Smooth muscle cell of the pulmonary artery (primary cell): ENCODE measurements around the gene OR2A1. TPM values are rescaled to one million over a fixed set of nuclear protein-coding genes. Genes with fewer than 3 reads are reported as not detected.

Experiments
- total RNA-seq: library from RNA; depleted of rRNA; stranded (reverse); fragments of >200 nt; gene quantifications from 2 replicates; pipeline ENCODE4 v1.2.3, GENCODE V29; 2014

OR2A1 gene
- total RNA-seq = 0.07 and 0.33 TPM in 2 replicates

GRCh38 chr7:144311872-144312469 lies at the start of gene OR2A1:
Gene OR2A1, plus strand, starts transcription at chr7:144312419. Its CDS starts 5,706 bp downstream, at chr7:144318125.

GRCh38 chr7:144264692-144265091 lies 47.5 kb upstream of the OR2A1 start, which contains the start of gene OR2A7:
Gene OR2A7, minus strand, starts transcription at chr7:144264792. Its CDS starts 5,164 bp downstream, at chr7:144259628.

GRCh38 chr7:144269188-144269587 lies 43.0 kb upstream of the OR2A1 start, which contains the start of gene CTAGE8:
Gene CTAGE8, minus strand, starts transcription at chr7:144269288. Its CDS starts 38 bp downstream, at chr7:144269250.

GRCh38 chr7:144355176-144355822 lies 43.1 kb downstream of the OR2A1 start, which contains the start of gene ARHGEF5:
Gene ARHGEF5, plus strand, starts transcription at chr7:144355402. Its CDS starts 7,268 bp downstream, at chr7:144362670.

Other genes with a start within 250 kb of the OR2A1 start
- gene OR2A25, start 242.6 kb upstream of the OR2A1 start, total RNA-seq = not detected in 2 replicates
- gene OR2A12, start 226.1 kb upstream of the OR2A1 start, total RNA-seq = not detected in 2 replicates
- gene OR2A2, start 202.8 kb upstream of the OR2A1 start, total RNA-seq = not detected in 2 replicates
- gene OR2A14, start 189.2 kb upstream of the OR2A1 start, total RNA-seq = not detected in 2 replicates
- 0.36 and 0.91 TPM in 2 replicates for gene CTAGE4, start 129.0 kb upstream of the OR2A1 start, total RNA-seq
- gene ARHGEF35, start 116.6 kb upstream of the OR2A1 start, total RNA-seq = 0.63 and 1.3 TPM in 2 replicates
- gene OR2A42, start 72.8 kb upstream of the OR2A1 start, total RNA-seq = 0.03 TPM in 1 of 2 replicates, not detected in the other
- gene OR2A7, start 47.6 kb upstream of the OR2A1 start, total RNA-seq = 0.07 and 0.40 TPM in 2 replicates
- 0.17 TPM in 1 of 2 replicates, not detected in the other for gene CTAGE8, start 43.1 kb upstream of the OR2A1 start, total RNA-seq
- 2.0 and 2.4 TPM in 2 replicates for gene ARHGEF5, start 43.0 kb downstream of the OR2A1 start, total RNA-seq
- gene NOBOX, start 91.3 kb downstream of the OR2A1 start, total RNA-seq = not detected in 2 replicates